GM21381 (cell line): ENCODE data around the gene ARL2.

Experiments used
- ATAC-seq: cut with Tn5 transposase; IDR thresholded peaks from one replicate; pipeline ENCODE4 v1.9.1; 2021; ENCODE audit warnings: mild to moderate bottlenecking, moderate library complexity; ENCODE audit not compliant: unreplicated experiment

ARL2 gene

DNA sequence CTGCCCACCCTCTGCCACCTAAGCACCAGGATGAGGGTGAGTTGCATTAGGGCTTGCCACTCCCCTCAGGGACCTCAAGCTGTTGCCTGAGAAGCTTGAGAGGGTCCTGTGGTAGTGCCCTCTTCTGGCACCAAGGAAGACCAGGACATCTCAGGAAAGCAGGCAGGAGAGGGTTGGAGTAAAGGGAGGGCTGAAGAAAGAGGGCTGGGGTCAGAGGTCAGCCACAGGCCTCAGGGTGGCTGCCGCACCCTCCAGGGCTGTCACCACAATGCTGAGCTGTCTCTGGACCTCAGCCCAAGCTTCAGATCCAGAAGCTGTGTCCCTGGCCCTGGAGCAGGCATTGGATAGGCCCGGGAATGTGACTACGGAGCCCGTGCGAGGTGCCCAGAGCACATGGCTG lies 31.1 kb downstream of the ARL2 start:
- ATAC-seq: no peak

DNA sequence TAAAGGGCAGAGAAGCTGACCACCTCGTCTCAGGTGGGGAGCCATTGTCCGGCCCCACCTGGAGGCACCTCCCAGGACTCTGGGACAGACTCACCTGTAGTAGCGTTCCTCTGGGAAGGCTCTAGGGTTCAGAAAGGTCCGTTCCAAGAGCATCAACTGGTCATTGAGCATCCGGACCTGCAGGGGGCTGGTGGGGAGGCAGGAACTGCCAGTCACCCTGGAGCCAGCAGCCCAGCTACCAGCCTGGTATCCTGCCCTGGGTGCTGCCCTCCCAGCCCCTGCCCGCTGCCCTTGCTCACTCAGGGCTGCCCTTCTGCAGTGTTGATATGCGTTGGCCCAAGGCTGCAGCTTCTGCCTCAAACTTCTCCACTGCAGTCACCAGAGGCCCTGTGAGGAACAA lies 31.8 kb downstream of the ARL2 start:
- no peak for ATAC-seq

- ATAC-seq: no peak
These were observed 33.8 kb downstream of the ARL2 start for GRCh38 chr11:65047581-65048422.

GRCh38 chr11:65051398-65051858 lies 37.5 kb downstream of the ARL2 start:
- ATAC-seq: no peak

- ATAC-seq: no peak
These were observed 40.0 kb downstream of the ARL2 start for GRCh38 chr11:65053827-65054508.

GRCh38 chr11:65055538-65055937 lies 41.6 kb downstream of the ARL2 start:
- ATAC-seq: no peak

- no peak for ATAC-seq
These were observed 43.0 kb downstream of the ARL2 start for GRCh38 chr11:65056999-65057398.

DNA sequence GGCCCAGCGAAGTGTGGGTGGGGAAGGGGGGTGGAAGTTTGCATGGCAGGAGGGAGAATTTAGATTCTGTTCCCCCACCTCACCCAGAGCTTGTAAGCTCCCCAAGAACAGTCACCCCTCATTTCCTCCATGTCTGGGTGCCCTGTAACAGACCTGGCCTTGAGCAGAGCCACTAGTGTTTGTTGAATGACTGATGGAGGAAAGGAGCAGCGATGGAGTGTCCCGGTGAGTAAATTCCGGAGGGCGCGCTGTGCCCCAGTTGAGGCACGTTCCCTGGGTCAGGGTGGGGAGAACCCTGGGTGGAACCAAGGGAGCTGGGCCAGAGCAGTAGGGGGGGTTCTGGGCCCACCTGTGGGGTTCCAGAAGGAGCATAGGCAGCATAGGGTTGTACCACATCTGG lies 43.6 kb downstream of the ARL2 start:
- no peak for ATAC-seq

DNA sequence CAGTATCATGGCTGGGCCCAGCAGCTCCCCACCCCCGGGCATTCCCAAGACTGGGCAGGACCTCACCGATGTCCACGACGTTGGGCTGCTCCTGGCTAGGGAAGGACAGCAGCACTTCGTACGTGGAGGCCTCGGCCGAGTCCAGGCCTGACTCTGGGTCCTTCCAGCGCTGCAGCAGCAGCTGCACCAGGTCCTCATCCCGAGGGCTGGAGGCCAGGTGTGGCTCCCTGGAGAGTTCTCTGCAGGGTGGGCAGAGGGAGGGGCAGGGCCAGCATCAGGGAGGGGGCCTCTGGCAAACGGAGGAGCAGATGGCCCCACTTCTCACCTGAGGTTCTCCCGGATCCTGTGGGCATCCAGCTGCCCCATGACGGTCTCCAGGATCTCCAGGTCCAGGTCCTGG lies 44.1 kb downstream of the ARL2 start:
- ATAC-seq: no peak

GRCh38 chr11:65058419-65059054 lies 44.6 kb downstream of the ARL2 start, which contains the start of gene NAALADL1:
Gene NAALADL1, minus strand, starts transcription at chr11:65058553. Its CDS starts 32 bp downstream, at chr11:65058521.
- ATAC-seq: no peak

DNA sequence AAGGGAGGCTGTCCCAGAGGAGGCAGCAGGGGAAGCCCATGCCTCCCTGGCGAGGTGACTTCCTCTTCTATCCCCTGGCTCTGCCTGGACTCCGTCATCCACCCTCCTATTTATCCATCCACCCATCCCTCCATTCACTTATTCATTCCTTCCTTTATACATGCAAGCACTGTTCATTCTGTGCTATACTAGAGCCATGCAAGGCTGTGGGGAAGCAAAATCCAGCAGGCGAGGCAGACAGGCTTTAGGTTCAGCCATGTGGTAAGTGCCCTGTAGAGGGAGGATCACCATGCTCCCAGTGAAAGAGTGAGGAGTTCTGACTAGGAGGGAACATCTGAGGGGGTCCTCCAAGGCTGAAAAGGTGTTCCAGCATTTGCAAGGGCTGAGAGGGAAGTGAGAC lies 45.6 kb downstream of the ARL2 start:
- no peak for ATAC-seq

DNA sequence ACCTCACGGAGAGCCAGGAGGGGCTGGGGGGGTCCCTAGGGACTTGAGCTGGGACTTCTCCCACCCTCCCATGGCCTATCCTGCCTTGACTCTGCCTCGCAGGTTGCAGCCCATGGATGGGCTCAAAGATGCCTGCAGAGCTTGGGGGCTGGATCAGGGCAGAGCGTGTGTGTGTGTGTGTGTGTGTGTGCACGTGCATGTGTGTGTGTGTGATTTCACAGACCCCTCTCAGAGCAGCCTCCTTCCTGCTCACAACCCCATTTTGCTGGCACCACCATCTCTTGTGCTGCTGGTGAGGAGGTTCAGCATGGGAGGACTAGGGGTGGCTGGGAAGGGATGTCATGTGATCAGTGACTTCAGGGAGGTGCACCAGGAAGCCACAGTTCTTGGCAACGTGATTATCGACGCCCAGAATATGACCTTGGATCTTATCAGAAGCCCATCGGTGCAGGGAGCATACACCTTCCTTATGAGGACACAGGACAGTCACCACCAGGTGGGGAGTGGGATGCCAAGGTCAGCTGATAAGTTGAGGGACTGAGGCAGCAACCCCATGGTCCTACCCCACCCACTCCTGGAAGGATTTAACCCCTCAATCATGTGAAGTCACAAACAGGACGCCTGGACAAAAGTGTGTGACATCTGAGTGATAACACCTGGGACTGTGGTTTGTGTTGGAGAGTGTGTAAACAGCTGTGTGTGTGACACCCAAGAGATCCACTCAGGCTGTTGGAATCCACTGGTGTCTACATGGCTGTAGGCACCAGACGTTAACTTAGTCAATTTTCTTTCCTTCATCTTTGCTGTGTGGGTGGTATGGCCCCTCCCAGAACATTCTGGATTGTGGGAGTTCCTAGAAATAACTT lies 46.2 kb downstream of the ARL2 start:
- ATAC-seq: no peak

DNA sequence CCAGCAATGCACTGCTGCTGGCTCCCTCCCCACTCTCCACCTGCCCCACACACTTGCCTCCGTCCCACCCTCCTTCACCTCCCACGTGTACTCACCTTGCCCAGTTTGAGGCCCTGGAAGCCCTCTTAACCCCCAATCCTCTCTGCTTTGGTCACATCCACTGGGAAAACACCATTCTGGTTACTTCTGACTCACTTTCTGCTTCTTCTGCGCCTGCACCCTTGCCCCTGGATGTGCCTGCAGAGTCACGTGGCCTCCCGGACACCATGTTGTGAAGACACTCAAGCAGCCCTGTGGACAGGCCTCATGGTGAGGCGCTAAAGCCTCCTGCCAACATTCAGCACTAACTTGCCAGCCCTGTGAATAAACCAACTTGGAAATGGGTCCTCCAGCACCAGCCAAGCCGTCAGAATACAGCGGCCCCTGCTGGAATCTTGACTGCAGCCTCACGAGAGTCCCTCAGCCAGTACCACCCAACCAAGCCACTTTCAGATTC lies 47.0 kb downstream of the ARL2 start:
- no peak for ATAC-seq

DNA sequence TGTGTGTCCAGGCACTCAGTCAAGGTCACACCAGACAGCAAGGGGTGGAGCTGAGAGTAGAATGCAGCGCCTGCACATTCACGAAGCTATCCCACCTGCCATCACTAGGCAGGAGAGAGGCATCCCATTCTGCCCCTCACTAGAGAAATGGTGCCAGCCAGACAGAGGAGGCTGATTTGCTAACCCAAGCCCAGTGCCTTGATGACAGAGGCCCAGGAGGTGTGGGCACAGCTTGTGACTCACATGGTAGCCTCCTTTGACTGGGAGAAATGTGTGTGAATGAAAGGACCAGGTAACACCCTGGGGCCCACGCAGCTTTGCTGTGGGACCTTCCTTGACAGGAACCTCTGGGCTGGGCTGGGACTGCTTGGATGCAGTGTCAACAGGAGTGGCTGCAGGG lies 49.6 kb downstream of the ARL2 start:
- ATAC-seq: no peak

DNA sequence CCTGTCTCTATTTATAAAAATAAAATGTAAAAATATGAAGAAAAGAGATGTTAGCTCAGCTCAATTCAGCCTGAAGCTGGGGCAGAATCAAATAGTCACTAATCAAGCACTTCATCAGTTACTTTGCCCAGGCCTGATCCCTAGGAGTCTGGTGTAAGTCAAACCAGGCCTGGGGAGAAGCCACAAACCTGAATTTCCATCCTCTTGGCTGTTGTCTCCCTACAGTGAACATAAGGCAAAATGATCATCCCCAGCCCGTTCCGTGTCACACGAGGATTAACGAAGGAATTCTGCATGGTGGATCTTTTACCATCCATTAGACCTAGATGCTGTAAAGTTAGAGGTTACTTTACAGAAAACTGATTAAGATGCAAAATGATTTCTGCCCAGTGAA lies 50.9 kb downstream of the ARL2 start:
- no peak for ATAC-seq

DNA sequence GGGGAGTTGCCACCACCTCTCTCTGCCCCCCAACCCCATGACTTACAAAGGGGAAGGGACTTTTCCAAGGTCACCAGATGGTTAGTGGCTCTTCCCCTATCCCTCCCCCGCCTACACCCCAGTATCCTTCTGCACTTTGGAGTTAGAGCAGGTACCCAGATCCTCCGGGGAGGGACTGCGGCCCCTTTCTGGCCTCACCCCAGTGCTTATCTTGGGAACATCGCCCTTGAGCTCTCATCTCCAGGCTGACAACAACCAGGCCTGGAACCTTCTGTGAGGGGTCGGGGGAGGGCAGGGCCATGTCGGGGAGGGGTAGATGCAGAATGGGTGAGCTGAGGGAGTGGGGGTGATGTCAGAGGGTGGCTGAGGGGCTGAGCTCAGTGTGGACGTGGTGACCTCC lies 51.9 kb downstream of the ARL2 start:
- no peak for ATAC-seq

DNA sequence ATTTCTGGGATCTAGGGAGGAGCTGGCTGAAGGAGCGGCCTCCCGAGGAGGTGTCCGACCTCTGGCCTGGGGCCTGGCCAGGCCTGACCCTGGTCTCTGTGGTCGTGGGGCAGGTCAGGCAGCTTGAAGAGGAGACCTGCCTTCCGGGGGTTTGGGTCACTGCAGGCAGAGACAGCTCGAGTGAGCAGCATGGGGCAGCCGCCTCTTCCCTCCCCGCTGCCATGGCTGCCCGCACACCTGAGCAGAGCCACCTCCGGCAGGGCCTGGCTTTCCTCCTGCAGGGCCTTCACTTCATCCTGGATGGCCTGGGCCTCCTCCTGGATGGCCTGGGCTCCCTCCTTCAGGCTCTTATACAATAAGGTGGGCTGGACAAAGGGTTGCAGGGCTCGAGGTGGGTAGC lies 52.4 kb downstream of the ARL2 start:
- no peak for ATAC-seq

- no peak for ATAC-seq
These were observed 52.9 kb downstream of the ARL2 start for GRCh38 chr11:65066805-65067291.

GRCh38 chr11:65067446-65067845 lies 53.5 kb downstream of the ARL2 start:
- ATAC-seq: no peak

GRCh38 chr11:65069217-65069616 lies 55.3 kb downstream of the ARL2 start:
- no peak for ATAC-seq
